ENCODE results near the gene NHERF2. TPM values are rescaled to one million over a fixed set of nuclear protein-coding genes. Genes with fewer than 3 reads are reported as not detected.
"Not testable (repeated sequence)": the region's sequence is repeated elsewhere in the genome, so short reads cannot be mapped to it uniquely, and the experiment has no call there.

NHERF2 gene
- total RNA-seq, 1 donor from 2014 or later = 3.0 TPM

DNA sequence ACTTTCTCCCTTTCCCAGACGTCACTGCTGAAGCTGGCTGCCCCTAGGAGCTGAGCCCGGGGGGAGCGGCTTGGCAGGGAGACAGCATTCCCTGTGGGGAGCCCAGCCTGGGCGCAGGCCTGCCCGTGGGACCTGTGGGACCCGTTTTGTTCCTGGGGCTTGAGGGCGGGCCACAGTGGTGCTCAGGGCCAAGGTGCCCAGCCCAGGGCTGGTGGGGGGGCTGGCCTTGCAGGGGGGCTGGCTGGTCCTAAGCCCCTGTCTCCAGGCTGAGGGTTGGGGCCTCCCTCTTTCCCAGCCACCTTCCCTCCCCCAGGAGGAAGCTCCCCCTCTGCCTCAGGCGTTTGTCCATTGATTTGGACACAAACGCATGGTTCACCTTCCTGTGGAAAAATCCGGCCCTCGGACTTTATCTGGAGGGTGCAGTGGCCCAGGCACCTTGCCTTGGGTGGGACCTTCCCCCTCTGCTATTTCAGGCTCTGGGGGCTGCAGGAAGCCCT is 4.4 kb downstream of the NHERF2 start:
- Histone ChIP-seq H3K4me3 (no peak overlapping the region), H3K9ac (no peak overlapping the region), H3F3A (ENCODE audit: low read depth) (peaks cover 3% of the 10 kb centered on the region), H3K27me3 (peaks cover 27% of the 10 kb centered on the region), H3K4me1 (peaks cover 12% of the 10 kb centered on the region), H3K27ac (no peak overlapping the region), H4K20me1 (ENCODE audit: low read depth) (peaks cover 5% of the 10 kb centered on the region), H2AFZ (replicated peaks) (no peak overlapping the region), H3K79me2 (ENCODE audit: low read depth) (no peaks in the 10 kb centered on the region), H3K4me2 (no peak overlapping the region), H3K9me3 (ENCODE audit: low read depth) (no peaks in the 10 kb centered on the region), H3K36me3 (no peaks in the 10 kb centered on the region)
- Mint-ChIP-seq H3K27me3 (ENCODE audit: insufficient read depth, low read depth) (peaks cover 2% of the 10 kb centered on the region), H3K27ac (no peak overlapping the region), H3K9me3 (no peaks in the 10 kb centered on the region), H3K4me1 (peaks cover 8% of the 10 kb centered on the region), H3K4me3 (no peak overlapping the region), H3K36me3 (no peaks in the 10 kb centered on the region)
- DNase-seq (ENCODE audit: low spot score) = no peak
- TF ChIP-seq, protein P1, sequence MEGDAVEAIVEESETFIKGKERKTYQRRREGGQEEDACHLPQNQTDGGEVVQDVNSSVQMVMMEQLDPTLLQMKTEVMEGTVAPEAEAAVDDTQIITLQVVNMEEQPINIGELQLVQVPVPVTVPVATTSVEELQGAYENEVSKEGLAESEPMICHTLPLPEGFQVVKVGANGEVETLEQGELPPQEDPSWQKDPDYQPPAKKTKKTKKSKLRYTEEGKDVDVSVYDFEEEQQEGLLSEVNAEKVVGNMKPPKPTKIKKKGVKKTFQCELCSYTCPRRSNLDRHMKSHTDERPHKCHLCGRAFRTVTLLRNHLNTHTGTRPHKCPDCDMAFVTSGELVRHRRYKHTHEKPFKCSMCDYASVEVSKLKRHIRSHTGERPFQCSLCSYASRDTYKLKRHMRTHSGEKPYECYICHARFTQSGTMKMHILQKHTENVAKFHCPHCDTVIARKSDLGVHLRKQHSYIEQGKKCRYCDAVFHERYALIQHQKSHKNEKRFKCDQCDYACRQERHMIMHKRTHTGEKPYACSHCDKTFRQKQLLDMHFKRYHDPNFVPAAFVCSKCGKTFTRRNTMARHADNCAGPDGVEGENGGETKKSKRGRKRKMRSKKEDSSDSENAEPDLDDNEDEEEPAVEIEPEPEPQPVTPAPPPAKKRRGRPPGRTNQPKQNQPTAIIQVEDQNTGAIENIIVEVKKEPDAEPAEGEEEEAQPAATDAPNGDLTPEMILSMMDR (IDR thresholded peaks at IDR 0.05) = no peak
- no peak for TF ChIP-seq EZH2phosphoT487 (IDR thresholded peaks at IDR 0.05)
- no peak for TF ChIP-seq EZH2 (IDR thresholded peaks at IDR 0.05)

DNA sequence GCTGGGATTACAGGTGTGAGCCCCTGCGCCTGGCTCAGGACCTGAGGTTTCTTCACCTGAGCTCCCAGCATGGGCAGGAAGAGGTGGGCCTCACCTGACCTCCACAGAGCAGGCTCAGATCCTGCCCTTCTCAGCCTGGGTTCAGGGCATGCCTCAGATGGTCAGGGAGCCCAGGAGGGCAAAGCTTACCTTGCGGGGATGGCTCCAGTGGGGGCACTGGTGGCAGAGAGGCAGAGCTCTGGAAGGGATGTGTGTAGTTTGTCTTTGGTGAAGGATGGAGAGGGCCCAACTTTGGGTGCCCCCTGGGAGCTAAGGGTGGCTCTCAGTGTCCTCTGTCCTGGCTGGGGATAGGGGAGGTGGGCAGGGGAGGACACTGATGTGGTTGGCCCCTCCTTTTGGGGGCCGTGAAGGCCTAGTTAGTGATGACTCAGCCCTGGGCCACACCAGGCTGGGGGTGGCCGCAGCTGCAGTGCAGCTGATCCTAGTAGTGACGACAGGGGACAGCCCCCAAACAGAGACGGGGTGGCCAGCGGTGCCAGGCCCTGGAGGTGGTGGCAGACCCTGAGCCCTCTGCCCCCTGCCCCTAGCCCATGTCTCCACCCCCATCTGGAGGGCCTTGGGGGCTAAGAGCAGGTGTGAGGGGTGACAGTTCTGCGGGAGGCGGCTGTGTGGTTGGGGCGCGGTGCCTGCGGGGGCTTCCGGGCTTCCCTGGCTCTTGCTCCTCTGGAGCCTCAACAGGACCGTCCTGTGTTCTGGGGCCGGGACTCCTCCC is 5.8 kb downstream of the NHERF2 start:
- Histone ChIP-seq H3K4me3 (no peak overlapping the region), H3K4me1 (peaks cover 7% of the 10 kb centered on the region), H3K27ac (no peak overlapping the region), H2AFZ (replicated peaks) (no peak overlapping the region), H3K4me2 (no peak overlapping the region), H3K36me3 (no peaks in the 10 kb centered on the region), H3K79me2 (ENCODE audit: low read depth) (no peaks in the 10 kb centered on the region), H3F3A (ENCODE audit: low read depth) (no peaks in the 10 kb centered on the region), H3K9me3 (ENCODE audit: low read depth) (no peaks in the 10 kb centered on the region), H4K20me1 (ENCODE audit: low read depth) (peaks cover 5% of the 10 kb centered on the region), H3K9ac (no peak overlapping the region), H3K27me3 (peaks cover 13% of the 10 kb centered on the region)
- Mint-ChIP-seq H3K4me3 (peak overlapping the region; percentile 22), H3K9me3 (no peaks in the 10 kb centered on the region), H3K36me3 (no peaks in the 10 kb centered on the region), H3K27me3 (ENCODE audit: insufficient read depth, low read depth) (peaks cover 4% of the 10 kb centered on the region), H3K4me1 (peaks cover 6% of the 10 kb centered on the region), H3K27ac (no peak overlapping the region)
- TF ChIP-seq, protein P1 (IDR thresholded peaks at IDR 0.05) = no peak
- no peak for TF ChIP-seq EZH2 (IDR thresholded peaks at IDR 0.05)
- no peak for TF ChIP-seq EZH2phosphoT487 (IDR thresholded peaks at IDR 0.05)
- DNase-seq (ENCODE audit: low spot score) = no peak

DNA sequence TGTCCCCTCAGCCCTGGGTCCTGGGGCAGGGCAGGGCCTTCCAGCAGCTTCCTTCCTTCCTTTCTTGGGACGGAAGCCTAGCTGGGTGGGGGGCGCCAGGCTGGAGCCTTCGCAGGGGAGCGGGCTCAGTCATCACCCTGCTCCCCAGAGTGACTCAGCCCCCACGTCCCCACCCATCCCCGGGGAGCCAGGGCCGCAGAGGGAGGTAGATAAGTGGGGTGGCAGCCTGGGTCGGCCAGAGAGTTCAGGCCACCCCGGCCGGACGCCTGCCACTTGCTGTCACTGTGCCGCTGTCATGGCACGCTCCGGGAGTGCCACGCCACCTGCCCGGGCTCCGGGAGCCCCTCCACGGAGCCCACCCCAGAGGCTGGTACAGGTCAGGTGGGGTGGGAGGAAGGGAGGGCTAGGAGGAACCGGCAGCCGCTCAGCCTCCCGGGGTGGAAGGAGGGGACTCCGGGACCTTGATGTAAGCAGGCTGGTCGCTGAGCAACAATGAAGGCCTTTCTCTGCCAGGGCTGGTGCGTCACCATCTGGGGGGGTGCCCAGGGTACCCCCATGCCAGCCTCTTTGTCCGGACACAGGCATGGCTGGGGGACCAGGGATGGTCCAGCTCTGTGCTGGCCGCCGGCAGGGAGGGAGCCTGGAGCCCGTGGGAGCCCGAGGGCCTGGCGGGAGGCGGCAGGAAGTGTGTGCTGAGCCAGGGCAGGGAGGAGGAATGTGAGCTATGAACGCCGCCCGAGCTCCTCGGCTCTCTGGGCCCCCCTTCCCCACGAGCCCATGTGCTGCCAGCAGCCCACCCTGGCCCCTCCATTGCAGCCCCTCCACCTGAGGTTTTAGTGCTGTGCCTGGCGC is 6.6 kb downstream of the NHERF2 start:
- Histone ChIP-seq H2AFZ (replicated peaks) (no peak overlapping the region), H3K9ac (no peak overlapping the region), H3K79me2 (ENCODE audit: low read depth) (no peaks in the 10 kb centered on the region)

DNA sequence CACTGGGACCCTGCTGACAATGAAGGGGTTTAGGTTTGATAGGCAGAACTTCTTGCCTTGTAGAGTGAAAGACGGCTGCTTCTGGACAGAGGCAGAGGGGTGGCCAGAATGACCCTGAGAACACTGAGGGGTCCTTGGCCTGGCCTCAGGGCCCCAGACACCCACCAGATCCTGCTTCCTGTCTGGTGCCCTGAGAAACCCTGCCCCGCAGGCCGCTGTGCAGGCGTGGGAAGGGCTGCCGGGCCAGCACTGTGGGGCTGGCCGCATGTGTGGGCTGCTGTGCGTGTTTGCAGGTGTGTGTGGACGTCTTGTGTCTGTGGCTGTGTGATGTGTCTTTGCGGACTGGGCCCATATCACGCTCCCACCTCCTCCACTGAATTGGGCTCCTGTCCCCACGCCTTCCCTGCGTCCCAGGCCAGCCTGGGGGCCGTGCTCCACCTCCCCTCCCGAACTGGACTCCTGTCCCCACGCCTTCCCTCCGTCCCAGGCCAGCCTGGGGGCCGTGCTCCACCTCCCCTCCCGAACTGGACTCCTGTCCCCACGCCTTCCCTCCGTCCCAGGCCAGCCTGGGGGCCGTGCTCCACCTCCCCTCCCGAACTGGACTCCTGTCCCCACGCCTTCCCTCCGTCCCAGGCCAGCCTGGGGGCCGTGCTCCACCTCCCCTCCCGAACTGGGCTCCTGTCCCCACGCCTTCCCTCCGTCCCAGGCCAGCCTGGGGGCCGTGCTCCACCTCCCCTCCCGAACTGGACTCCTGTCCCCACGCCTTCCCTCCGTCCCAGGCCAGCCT is 7.4 kb downstream of the NHERF2 start:
- not testable (repeated sequence) for H3K4me1 Mint-ChIP-seq; H3K9ac ChIP-seq; H3K27me3 Mint-ChIP-seq (ENCODE audit: insufficient read depth, low read depth); H4K20me1 ChIP-seq (ENCODE audit: low read depth); H3K79me2 ChIP-seq (ENCODE audit: low read depth); H3K4me1 ChIP-seq; H3K36me3 ChIP-seq; DNase-seq (ENCODE audit: low spot score); H3K36me3 Mint-ChIP-seq; H3K27ac Mint-ChIP-seq; H3K4me3 ChIP-seq; H3K27me3 ChIP-seq; H3K4me2 ChIP-seq; H3F3A ChIP-seq (ENCODE audit: low read depth); H3K27ac ChIP-seq; H3K4me3 Mint-ChIP-seq; H3K9me3 Mint-ChIP-seq; H3K9me3 ChIP-seq (ENCODE audit: low read depth); H2AFZ ChIP-seq (replicated peaks)

More for the DNA sequence above, 6.6 kb downstream of the NHERF2 start:
- H3K4me3 Mint-ChIP-seq = no peak overlapping the region
- H3F3A ChIP-seq (ENCODE audit: low read depth) = no peaks in the 10 kb centered on the region
- no peaks in the 10 kb centered on the region for H3K36me3 Mint-ChIP-seq
- H3K4me2 ChIP-seq = no peak overlapping the region
- no peak for TF ChIP-seq EZH2 (IDR thresholded peaks at IDR 0.05)
- TF ChIP-seq, protein P1 (IDR thresholded peaks at IDR 0.05) = no peak
- TF ChIP-seq EZH2phosphoT487 (IDR thresholded peaks at IDR 0.05) = no peak
- H3K4me3 ChIP-seq = no peak overlapping the region
- H3K27me3 ChIP-seq = peaks cover 5% of the 10 kb centered on the region
- H3K4me1 ChIP-seq = peaks cover 6% of the 10 kb centered on the region
- H3K36me3 ChIP-seq = no peaks in the 10 kb centered on the region
- no peak overlapping the region for H3K27ac ChIP-seq
- DNase-seq (ENCODE audit: low spot score) = peak; percentile 38
- H3K4me1 Mint-ChIP-seq = peaks cover 4% of the 10 kb centered on the region
- H3K9me3 Mint-ChIP-seq = no peaks in the 10 kb centered on the region
- H3K27me3 Mint-ChIP-seq (ENCODE audit: insufficient read depth, low read depth) = peaks cover 2% of the 10 kb centered on the region
- H4K20me1 ChIP-seq (ENCODE audit: low read depth) = peaks cover 1% of the 10 kb centered on the region
- no peak overlapping the region for H3K27ac Mint-ChIP-seq
- no peaks in the 10 kb centered on the region for H3K9me3 ChIP-seq (ENCODE audit: low read depth)
